AG09309 (cell line): Measurements from ENCODE around the gene ANP32A.
"Not testable (repeated sequence)": the region's sequence is repeated elsewhere in the genome, so short reads cannot be mapped to it uniquely, and the experiment has no call there.

Source experiments
- DNase-seq: peaks from one replicate; pipeline ENCODE4 v3.0.0-alpha.2; 2010; ENCODE audit warnings: low read depth
- H3K4me3 ChIP-seq: 2 replicates; pipeline ENCODE4 v1.5.1; 2011; ENCODE audit warnings: mild to moderate bottlenecking, low read depth, low read length, moderate library complexity; ENCODE audit not compliant: control insufficient read depth
- CTCF ChIP-seq: IDR thresholded peaks from 2 replicates; pipeline ENCODE4 v1.5.1; 2011; ENCODE audit warnings: mild to moderate bottlenecking, low read depth, low read length, inconsistent platforms; ENCODE audit not compliant: insufficient read depth, control insufficient read depth; ENCODE audit errors: missing control alignments

Gene ANP32A

DNA sequence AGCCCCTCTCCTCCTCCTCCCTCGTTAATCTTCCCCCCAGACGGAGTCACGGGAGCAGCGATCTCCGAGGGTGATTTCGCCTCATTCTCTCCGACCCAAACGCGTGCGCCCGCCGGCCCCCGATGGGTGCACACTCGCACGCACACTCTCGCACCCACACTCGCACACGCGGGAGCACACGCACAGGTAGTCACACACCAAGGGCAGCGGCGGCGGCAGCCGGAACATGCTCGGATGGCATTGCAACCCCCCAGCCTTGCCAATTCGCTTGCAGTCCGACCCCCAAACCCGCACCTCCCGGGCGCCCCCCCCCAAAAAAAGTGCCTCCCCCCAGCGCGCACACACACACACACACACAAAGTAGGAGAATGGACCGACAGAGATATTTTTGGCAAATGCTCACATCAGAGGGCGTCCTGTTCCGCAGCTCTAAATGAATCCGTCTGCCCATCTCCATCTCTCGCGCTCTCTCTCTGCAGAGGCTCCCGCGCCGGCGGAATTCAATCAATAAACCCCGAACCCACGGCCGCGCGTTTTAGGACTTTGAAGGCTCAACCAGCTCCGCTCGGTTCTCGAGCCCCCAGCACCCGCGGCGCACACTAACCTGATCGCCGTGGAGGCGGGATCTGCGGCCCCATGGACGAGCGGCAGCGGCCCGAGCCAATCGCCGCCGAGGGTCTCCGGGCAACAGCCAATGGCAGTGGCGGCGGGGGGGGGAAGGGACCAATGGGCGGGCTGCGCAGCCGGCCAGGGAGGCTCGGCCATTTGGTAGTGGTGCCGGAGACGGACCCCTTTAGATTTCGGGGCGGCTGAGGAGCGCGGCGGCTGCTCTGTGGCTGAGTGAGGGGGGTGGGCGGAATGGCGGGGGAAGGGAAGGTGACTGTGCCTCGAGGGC lies at the start of gene ANP32A:
TSS of gene ANP32A (minus strand) at position 601 of the 895 bp plus-strand sequence. CDS start at position 457, 144 bp downstream.
- peak within 1 kb of the TSS; percentile 98 for H3K4me3 ChIP-seq
- peak; percentile 65 for DNase-seq

GRCh38 chr15:68868296-68868695 lies 47.6 kb upstream of the ANP32A start:
- TF ChIP-seq CTCF: no peak
- DNase-seq: no peak

More for the DNA sequence above, at the start of gene ANP32A:
- no peak for TF ChIP-seq CTCF

GRCh38 chr15:68862415-68862814 lies 41.7 kb upstream of the ANP32A start:
- no peak for TF ChIP-seq CTCF
- DNase-seq: no peak
- H3K4me3 ChIP-seq: no peak overlapping the region

More at GRCh38 chr15:68868296-68868695, 47.6 kb upstream of the ANP32A start:
- no peak overlapping the region for H3K4me3 ChIP-seq

DNA sequence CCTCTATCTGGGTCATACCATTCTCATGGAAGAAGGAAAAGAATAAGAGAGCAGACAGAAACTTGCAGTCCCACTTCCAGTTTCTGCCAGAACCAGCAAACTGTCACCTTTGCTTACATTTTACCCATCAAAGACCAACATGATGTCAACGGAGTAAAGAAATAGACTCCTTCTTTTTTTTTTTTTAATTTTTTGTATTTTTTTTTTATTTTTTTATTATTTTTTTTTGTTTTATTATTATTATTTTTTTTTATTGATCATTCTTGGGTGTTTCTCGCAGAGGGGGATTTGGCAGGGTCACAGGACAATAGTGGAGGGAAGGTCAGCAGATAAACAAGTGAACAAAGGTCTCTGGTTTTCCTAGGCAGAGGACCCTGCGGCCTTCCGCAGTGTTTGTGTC lies 38.0 kb upstream of the ANP32A start:
- H3K4me3 ChIP-seq, DNase-seq: not testable (repeated sequence)

DNA sequence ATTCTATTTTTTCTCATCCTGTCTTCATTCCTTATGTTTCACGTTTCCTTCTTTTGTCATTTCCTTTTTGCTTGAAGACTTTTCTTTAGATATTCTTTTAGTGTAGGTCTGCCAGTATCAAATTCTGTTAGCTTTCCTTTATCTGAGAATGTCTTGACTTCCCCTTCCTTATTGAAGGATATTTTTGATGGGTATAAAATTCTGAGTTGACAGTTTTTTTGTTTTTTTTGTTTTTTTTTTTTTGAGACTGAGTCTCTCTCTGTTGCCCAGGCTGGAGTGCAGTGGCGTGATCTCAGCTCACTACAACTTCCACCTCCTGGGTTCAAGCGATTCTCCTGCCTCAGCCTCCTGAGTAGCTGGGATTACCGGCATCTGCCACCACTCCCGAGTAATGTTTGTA lies 36.7 kb upstream of the ANP32A start:
- not testable (repeated sequence) for DNase-seq, H3K4me3 ChIP-seq

DNA sequence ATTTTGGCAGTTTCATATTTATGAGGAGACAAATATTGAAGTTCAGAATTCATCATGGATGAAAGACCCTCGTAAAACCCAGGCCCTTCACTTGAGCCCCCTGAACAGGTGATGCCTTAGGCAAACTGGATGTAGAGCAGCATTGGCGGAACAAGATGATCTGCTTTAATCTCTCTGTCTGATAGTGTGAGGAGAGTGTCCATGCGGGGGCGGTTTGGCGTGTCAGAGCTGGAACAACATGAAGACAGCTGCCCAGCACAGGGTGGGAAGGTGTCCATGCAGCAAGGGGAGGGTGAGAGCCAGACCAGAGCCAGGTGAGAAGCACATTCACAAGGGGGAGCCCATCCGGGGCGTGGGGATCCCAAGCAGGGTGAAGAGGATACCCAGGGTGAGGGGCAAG lies 31.8 kb upstream of the ANP32A start:
- no peak for DNase-seq
- TF ChIP-seq CTCF: no peak
- no peak overlapping the region for H3K4me3 ChIP-seq

DNA sequence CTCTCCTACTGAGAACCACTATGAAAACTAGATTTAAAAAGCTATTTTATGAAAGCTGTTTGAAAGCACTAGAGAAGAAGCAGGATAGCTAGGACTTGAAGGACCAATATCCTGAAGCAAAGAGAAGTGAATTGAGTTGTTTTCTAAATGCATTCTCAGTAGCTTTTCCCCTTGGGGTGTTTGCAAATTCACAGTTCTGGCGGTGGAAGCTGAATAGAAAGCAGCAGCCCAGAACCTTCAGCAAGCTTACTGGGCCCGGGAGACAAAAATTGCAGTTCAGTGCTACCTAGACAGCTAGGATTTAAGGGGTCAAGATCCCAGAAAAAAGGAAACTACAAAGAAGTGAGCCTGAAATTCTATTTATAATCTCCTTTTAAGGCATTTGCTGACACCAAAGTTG lies 31.3 kb upstream of the ANP32A start:
- H3K4me3 ChIP-seq: no peak overlapping the region

More for the DNA sequence above, 31.3 kb upstream of the ANP32A start:
- TF ChIP-seq CTCF: no peak
- DNase-seq: no peak
